Stimulated activated CD8-positive, alpha-beta memory T cell treated with anti-CD3 and anti-CD28 coated beads, Interleukin-4, amount 100 ng/mL, for 24 hours (primary cell): ENCODE measurements around the gene S1PR2.
"Not testable (repeated sequence)": the region's sequence is repeated elsewhere in the genome, so short reads cannot be mapped to it uniquely, and the experiment has no call there.

Experiments used
- DNase-seq: peaks from one replicate; pipeline ENCODE4 v3.0.0-alpha.2; 2020; ENCODE audit warnings: low read depth

S1PR2 gene

DNA sequence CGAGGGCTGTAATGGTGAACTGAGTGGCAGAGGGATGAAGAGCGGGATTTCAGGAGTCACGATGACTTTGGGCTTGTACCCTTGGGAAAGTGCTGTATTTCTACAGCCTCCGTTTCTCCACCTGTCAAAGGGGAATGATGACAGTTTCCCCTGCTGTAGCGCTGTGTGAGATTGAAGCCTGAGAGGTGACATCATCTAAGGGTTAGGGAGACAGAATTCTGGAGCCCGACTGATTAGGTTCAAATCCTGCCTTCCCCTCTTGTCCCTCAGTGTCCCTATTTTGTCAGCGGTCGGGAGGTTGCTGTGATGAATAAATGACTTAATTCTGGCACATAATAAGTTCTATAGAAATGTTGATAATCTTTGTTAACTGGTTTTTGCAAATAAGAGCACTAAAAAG is 21.6 kb upstream of the S1PR2 start:
- DNase-seq = no peak

DNA sequence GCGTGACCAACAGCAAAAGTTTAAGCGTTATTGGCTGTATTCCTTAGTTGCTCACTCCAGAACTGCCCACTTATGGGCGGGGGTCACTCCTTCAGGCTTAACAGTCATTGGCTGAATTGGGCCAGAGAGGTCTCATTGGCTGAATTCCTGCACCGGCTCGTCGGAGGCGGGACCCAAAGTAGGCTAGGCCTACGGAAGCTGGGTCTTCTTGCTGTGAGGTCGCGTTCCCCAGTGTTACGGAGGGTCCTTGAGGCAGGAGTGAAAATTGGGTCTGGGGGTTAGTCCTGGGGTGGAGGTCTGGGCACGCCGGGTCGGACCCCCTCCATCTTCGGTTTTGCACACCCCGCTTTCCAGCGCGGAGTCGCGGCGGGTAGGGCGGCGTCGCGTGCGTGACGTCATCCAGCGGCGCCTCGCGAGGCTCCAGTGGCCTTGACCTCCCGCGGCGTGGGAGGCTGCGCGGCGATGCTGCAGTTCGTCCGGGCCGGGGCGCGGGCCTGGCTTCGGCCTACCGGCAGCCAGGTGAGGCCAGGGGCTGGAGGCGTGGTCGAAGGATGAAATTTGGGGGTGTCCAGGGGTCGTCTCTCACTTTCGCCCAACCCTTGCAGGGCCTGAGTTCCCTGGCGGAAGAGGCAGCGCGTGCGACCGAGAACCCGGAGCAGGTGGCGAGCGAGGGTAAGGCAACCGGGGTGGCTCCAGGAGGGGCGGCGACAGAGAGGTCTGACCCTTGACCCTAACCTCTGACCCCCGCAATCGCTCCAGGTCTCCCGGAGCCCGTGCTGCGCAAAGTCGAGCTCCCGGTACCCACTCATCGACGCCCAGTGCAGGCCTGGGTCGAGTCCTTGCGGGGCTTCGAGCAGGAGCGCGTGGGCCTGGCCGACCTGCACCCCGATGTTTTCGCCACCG is 20.9 kb upstream of the S1PR2 start, which contains the start of gene MRPL4:
Gene MRPL4, plus strand, starts transcription at position 423 of the 903 bp plus-strand sequence. Its CDS starts 40 bp downstream, at position 463.
- peak; percentile 95 for DNase-seq

DNA sequence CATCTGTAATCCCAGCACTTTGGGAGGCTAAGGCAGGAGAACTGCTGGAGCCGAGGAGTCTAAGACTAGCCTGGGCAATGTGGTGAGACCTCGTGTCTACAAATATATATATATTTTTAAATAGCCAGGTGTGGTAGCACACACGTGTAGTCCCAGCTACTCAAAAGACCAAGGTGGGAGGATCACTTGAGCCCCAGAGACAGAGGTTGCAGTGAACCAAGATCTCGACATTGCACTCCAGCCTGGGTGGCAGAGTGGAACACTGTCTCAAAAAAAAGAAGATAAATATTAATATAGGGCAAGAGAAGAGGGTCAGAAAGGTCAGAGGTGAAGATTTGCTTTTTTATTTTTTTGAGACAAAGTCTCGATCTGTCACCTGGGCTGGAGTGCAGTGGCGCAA is 15.4 kb upstream of the S1PR2 start:
- DNase-seq = no peak

DNA sequence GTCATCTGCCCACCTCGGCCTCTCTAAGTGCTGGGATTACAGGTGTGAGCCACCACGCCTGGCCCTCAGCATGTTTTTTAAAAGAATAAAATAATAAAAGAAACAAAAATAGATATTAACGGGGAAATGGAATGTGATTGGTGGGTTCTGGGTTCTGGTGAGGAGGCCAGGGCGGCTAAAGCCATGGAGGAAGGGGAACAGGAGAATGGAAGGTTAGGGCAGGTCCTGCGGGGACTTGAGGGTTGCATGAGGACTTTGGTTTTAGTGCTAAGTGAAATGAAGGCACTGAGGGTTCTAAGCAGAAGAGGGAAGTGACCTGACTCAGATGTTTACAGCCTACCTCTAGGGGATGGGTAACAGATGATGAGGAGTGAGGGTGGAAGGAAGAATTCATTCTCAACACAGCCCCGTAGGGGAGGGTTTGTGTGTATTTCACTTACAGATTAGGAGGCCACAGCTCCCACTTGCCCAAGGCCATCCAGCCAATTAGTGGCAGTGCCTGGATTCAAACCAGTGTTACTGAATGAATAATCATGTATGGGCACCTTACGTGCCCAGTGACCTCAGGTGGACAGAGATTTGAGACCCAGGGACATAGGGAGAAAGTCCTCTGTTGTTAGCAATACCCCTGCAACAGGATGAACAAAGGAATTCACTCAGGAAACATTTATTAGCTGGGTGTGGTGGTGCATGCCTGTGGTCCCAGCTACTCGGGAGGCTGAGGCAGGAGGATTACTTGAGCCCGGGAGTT is 14.2 kb upstream of the S1PR2 start:
- no peak for DNase-seq

DNA sequence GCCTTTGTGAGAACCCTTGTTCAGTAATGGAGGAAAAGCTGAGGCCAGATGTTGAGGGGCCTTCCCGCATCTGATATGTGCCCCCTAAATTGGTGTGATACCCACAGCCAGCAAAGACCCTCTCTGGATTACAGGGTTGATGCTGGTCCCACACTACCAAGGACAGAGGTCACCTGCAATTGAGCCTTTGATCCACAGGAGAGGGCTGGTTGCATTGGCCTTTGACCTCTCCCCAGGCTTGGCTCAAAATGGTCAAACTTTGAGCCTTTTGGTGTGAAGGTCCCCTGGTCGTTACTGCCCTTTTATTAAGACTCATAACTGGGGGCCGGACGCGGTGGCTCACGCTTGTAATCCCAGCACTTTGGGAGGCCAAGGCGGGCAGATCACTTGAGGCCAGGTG is 12.5 kb upstream of the S1PR2 start:
- no peak for DNase-seq

DNA sequence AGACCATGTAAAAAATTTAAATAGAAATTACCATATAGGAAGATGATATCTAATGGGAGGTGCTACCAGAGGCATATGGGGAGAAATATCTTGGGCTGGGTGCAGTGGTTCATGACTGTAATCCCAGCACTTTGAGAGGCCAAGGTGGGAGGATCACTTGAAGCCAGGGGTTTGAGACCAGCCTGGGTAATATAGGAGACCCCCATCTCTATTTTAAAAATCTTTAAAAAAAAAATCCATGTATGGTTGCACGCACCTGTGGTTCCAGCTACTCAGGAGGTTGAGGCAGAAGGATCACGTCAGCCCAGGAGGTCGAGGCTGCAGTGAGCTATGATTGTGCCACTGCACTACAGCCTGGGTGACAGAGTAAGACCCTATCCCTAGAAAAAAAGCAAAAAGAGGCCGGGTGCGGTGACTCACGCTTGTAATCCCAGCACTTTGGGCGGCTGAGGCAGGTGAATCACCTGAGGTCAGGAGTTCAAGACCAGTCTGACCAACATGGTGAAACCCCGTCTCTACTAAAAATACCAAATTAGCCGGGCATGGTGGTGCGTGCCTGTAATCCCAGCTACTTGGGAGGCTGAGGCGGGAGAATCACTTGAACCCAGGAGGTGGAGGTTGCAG is 10.8 kb upstream of the S1PR2 start:
- not testable (repeated sequence) for DNase-seq

DNA sequence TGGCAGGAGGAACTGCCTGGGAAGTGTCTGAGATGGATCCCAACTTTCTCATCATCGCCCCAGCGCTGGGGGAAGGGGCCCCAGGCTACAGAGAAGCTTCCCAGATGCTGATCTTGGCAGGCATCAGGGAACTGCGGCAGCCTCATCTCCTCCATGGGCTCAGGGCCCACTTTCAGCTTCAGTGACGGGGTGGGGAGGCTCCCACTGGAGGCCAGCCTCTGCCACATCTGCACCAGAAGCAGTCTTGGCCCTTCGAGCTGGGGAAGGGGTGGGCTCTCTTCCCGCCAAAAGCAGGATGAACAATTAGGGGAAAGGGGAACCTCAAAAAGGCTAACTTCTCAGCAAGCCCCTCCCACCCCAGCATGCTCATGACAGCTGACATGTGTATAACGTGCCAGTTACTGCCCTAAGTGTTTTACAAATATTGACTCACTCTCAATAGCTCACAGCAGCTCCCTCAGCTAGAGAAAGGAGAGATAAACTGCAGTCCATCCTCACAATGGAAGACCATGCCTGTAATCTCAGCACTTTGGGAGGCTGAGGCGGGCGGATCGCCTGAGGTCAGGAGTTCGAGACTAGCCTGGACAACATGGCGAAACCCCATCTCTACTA is 7.1 kb upstream of the S1PR2 start:
- DNase-seq = no peak

- DNase-seq = no peak
Measured at GRCh38 chr19:10237702-10238101, 6.6 kb upstream of the S1PR2 start.

- not testable (repeated sequence) for DNase-seq
Measured at GRCh38 chr19:10235409-10235808, 4.3 kb upstream of the S1PR2 start.

DNA sequence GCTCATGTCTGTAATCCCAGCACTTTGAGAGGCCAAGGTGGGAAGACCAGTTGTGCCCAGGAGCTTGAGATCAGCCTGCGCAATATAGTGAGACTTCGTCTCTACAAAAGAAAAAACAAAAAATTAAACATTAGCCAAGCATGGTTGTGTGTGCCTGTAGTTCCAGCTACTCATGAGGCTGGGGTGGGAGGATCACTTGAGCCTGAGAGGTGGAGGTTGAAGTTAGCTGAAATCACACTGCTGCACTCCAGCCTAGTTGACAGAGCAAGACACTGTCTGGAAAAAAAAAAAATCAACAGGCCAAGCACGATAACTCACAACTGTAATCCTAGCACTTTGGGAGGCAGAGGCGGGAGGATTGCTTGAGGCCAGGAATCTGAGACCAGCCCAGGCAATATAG is 3.9 kb upstream of the S1PR2 start:
- DNase-seq = no peak

DNA sequence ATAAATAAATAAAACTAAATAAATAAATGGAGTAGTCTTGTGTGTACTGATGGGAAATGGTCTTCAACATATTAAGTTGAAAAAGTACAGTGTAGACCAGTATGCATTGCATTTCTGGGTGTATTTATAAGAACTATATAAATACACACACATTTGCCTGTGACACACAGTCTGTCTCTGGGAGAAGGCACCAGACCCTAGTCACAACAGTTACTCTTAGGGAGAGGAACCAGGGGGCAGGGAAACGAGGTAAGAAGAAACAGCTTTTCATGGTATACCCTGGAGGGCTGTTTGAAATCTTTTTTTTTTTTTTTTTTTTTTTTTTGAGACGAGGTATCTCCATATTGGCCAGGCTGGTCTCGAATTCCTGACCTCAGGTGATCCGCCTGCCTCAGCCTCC is 2.8 kb upstream of the S1PR2 start:
- no peak for DNase-seq

DNA sequence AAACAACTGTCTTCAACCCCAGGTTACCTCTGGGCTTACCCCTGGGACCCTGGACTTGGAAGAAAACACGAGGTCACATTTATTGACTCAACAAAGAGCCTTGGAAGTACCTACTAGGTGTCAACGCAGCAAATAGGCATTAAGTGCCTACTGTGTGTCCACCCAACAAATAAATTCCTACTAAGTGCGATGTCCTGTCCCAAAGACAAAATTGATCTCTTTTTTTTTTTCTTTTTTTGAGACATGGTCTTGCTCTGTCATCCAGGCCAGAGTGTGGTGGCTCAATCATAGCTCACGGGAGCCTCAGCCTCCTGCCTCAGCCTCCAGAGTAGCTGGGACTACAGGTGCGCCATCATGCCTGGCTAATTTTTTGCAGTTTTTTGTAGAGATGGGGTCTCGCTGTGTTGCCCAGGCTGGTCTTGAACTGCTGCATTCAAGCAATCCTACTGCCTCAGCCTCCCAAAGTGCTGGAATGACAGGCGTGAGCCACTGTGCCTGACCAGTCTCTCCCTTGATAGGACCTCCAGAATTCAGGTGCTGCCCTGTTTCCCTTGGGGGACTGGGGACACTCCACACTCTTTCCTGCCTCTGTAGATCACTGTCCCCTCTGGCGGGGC is 589 bp upstream of the S1PR2 start:
- DNase-seq = no peak

GRCh38 chr19:10230173-10230860 is 814 bp downstream of the S1PR2 start:
- DNase-seq = peak; percentile 43

DNA sequence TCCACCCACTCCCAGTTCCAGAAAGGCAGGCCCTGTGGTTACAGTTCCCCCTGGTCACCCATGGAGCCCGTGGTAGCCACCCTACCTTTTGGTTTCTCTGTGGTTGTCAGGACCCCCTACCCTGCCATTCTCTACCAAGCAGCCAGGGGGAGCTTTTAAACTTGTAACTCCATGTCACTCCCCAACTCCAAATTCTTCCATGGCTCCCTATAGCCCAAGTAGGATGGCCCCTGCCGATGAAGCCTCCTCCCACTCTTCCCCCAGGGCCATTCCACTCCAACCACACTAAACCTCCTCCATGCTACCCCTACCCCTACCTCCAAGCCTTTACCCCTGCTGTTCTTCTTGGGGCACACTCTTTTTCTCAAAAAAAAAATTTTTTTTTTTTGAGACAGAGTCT is 2.2 kb downstream of the S1PR2 start:
- DNase-seq = no peak

DNA sequence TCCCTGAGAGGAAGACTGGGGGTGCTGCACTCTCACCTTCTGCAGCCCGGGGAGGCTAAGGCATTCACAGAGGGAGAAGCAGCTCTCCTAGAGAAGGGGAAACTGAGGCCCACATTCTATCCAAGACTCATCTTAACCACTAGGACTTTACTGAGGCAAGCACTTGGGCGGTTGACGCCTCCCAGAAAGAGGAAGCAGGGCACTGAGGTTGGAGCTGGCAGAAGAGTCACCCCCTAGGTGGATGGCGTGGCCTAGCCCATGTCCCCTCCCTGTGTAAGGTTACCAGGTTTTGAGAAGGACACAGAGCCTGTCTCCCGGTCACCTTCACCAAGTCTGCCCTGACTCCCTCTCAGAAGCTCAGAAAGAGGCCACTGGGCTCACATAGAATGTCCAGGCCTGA is 2.7 kb downstream of the S1PR2 start:
- DNase-seq = no peak

DNA sequence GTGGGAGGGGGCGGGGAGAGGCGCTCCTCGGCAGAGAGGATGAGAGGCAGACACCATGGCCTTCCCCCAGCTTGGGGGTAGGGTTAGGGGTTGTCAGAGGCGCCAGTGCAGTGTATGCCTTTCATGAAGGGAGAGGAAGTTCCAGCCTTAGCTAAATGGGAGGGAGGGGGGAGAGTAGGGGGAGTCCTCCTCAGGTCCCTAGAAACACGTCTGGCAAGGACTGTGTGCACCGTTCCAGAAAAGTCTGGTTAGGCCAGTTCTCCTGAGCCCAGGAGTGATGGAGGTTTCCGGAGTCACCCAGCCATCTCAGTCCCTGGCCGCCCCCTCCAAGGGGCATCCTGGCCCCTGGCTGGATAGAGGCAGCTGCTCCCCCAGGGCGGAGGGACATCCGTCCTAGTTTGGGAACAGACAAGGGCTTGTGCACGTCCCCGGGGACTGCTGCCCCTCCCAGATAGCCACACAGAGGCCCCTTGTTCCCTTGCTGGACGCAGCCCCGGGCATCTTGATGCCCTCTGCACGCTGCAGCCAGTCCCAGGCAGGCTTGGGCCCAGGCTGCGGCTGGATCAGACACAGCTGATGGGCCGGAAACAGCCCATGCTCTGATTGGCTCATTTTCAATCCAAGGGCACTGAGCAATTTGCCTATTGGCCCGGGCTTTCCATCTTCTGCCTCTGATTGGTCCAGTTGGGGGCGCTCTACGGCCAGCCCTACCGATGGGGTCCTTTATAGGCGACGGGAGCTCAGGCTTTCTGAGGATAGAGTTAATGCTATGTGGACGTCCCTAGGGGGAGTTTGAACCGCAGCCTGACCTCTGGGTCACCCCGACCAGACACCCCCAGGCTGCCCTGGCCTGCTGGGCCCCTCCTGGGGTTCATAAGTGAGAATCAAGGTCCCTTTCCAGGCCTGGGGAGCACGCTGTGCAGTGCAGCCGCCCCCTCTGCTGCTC is 3.8 kb downstream of the S1PR2 start:
- no peak for DNase-seq

- DNase-seq = no peak
Measured at GRCh38 chr19:10226376-10227025, 4.6 kb downstream of the S1PR2 start.

- no peak for DNase-seq
Measured at GRCh38 chr19:10226021-10226375, 5.1 kb downstream of the S1PR2 start.

DNA sequence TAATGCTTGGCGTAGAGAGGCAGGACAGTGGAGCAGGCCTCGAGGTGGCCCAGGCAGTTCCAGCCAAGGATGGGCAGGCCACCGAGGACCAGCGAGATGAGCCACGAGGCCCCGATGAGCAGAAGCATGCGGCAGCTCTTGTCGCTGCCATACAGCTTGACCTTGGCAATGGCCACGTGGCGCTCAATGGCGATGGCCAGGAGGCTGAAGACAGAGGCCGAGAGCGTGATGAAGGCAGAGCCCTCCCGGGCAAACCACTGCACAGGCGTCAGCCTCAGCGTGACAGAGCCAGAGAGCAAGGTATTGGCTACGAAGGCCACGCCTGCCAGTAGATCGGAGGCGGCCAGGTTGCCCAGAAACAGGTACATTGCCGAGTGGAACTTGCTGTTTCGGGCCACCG is 6.8 kb downstream of the S1PR2 start:
- DNase-seq = no peak
